IPS-18c (cell line): Measurements from ENCODE around the gene VPS4B.
"Not testable (repeated sequence)": the region's sequence is repeated elsewhere in the genome, so short reads cannot be mapped to it uniquely, and the experiment has no call there.

Experiments
- H3K4me3 ChIP-seq: 2 replicates; pipeline ENCODE4 v1.7.0; 2013; ENCODE audit warnings: low read depth, mild to moderate bottlenecking, low read length, moderate library complexity; ENCODE audit not compliant: insufficient read depth
- H3K9me3 ChIP-seq: one replicate; pipeline ENCODE4 v1.6.1; 2013; ENCODE audit warnings: mild to moderate bottlenecking, low read length, moderate library complexity; ENCODE audit not compliant: control insufficient read depth, insufficient read depth

VPS4B gene

DNA sequence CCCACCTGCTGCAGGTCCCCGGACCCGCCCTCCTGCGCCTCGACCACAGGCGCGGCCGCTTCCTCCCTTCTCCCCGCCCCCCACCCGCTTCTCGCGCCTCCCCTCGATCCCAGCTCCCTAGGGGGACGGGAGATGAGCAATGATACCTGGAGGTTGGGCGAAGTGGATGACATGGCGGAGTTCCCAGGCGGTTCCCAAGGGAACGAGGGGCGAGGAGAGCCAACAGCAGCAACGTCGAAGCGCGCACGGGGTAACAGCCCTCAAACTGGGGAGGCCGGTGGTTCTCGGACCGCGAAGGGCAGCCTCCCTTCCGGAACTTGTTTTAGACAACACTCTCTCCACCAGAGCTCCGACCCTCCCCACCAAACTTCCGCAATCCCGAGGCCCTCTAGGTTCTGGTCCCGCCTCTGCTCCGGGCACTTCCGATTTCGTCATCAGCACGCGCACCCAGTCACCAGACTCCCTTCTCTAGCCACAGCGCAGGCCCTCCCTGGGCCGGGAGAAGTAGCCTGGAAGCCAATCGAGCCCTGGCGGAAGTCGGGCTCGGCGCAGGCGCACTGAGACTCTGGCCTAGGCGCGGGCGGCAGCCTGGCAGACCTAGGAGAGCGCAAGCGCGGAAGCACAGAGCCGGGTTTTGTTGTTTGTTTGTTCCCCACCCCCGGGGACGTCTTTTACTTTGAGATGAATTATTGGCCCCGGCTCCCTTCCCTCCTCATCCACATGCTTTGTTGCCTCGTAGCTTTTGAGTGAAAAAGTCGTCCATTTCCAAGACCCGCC, at the start of gene VPS4B:
VPS4B (minus strand) TSS at position 390 of the 777 bp plus-strand sequence; CDS start at position 173, 217 bp downstream.
- H3K9me3 ChIP-seq = no peaks in the 10 kb centered on the region

DNA sequence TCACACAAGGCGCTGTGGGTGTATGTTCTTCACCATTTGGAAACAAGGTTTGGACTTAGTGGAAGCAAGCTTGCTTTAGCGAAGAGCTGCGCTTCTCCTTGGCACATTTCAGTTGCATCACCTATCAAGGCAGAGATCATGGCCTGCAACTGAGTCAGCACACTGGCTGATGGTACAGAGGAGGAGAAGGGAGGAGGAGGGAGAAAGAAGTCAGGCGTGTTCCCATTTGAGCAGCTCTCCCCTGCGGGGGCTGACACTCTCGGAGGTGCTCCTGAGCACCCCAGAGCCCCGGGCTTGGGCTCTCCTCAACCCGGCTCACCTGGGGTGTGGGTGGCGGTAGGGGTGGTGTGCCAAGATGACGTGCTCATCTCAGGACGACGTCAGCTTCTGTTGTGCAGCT, 48.5 kb upstream of the VPS4B start:
- Histone ChIP-seq H3K4me3 (no peak overlapping the region), H3K9me3 (no peaks in the 10 kb centered on the region)

More for the DNA sequence above, at the start of gene VPS4B:
- peak within 1 kb of the TSS; percentile 98 for H3K4me3 ChIP-seq

DNA sequence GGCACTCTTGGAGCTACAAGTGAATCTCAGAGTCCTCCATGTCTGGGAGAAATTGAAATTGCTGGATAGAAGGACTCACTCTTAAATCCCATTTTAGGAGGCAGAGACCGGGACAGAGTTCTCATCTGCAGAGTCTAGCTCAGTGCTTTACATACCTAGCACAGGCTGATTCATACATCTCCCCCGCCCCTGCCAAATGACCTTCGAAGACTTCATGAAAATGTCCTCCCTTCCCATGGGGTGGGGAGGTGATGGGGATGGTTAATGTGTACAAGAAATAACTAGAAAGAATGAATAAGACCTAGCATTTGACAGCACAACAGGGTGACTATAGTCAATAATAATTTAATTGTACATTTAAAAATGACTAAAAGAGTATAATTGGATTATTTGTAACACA, 46.3 kb upstream of the VPS4B start:
- Histone ChIP-seq H3K4me3 (no peak overlapping the region), H3K9me3 (no peaks in the 10 kb centered on the region)

DNA sequence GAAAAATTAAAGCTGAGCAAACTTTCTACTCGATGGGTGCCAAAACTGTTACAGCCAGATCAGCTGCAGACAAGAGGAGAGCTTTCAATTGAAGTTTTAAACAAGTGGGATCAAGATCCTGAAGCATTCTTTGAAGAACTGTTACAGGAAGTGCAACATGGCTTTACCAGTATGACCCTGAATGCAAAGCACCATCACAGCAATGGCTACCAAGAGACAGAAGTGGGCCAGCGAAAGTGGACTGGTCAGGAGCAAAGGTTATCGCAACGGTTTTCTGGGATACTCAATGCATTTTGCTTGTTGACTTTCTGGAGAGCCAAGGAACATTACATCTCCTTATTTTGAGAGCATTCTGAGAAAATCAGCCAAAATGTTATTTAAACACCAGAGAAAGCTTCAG, 45.4 kb upstream of the VPS4B start:
- Histone ChIP-seq H3K9me3 (no peaks in the 10 kb centered on the region), H3K4me3 (no peak overlapping the region)

DNA sequence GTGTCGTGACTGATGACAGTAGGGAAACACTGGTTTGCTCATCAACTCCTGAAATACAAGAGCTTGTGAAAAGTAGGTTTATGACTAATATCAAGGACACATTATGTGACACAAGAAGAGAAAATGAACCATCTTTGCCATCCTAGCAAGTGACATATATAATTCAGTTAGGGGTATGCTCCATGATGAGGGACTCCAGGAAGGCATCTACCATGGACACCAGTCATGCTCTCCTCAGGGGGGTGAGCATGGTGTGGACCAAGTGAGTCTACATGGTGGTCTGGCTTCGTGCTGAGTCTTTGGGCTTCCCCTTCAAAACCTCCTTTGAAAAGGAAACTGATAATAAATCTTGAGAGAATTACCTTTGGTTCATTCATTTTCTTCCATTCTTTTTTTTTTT, 42.8 kb upstream of the VPS4B start:
- Histone ChIP-seq H3K4me3 (no peak overlapping the region), H3K9me3 (peaks cover 2% of the 10 kb centered on the region)

DNA sequence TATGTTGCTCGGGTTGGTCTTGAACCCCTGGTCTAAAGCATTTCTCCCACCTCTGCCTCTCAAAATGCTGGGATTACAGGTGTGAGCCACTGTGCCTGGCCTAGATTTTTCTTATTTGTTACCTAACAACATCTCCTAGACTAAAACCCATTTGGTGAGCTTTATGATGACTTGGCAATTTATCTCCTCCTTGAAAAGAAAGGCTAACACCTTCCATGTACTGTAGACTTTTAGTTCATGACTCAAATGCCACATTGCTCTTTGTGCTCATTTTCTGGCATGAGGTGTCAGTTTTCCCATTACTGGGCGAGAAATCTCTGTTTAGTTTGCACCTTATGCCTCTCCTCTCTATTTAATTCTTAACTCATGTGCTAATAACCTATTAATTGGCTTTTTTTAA, 42.2 kb upstream of the VPS4B start:
- no peak overlapping the region for H3K4me3 ChIP-seq

DNA sequence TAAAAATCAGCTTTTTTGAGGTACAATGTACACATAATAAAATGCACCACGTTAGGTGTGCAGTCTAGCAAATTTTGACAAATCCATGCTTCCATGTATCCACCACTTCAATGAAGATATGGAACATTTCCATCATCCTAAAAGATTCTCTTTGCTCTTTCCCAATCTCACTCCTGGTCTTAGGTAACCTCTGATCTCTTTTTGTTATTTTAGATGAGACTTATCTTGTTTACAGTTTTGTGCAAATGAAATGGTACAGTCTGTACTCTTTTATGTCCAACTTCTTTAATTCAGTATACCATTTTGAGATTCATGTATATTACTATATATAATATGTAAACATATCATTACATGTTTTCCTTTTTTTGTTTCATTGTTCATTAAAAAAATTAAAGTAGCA, 38.1 kb upstream of the VPS4B start:
- Histone ChIP-seq H3K9me3 (peaks cover 2% of the 10 kb centered on the region), H3K4me3 (no peak overlapping the region)

More for the DNA sequence above, 42.2 kb upstream of the VPS4B start:
- H3K9me3 ChIP-seq = peaks cover 2% of the 10 kb centered on the region

DNA sequence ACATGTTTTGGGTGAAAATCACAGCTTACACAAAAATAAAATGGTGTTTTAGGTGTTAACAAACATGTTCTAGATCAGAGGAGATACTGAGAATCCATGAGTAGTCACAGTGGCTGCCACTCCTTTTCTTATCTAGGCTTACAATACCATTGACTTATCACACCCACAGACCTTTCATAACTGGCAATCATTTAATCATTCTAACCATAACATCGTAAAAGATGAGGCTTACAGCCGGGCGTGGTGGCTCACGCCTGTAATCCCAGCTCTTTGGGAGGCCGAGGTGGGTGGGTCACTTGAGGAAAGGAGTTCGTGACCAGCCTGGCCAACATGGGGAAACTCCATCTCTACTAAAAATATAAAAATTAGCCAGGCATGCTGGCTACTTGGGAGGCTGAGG, 35.7 kb upstream of the VPS4B start:
- Histone ChIP-seq H3K9me3 (peaks cover 2% of the 10 kb centered on the region), H3K4me3 (no peak overlapping the region)

DNA sequence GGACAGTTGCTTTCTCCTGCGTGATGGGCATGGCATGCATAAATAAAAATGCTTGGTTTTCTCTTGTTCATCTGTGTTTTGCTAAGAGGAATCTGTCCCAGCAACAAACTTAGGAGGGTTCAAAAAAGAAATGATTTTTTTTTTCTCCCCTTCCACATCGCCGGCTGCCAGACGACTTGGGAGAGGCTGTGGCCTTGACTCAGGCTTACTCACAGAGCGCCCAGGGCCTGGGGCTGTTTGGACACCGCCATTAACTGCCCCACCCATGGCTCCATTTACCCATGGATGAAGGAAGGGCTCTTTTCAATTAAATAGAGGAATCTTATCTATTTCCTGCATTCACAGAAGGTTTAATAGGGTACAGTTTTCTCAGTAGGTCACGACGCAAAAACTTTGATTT, 32.2 kb upstream of the VPS4B start:
- H3K9me3 ChIP-seq = no peaks in the 10 kb centered on the region
- H3K4me3 ChIP-seq = no peak overlapping the region

DNA sequence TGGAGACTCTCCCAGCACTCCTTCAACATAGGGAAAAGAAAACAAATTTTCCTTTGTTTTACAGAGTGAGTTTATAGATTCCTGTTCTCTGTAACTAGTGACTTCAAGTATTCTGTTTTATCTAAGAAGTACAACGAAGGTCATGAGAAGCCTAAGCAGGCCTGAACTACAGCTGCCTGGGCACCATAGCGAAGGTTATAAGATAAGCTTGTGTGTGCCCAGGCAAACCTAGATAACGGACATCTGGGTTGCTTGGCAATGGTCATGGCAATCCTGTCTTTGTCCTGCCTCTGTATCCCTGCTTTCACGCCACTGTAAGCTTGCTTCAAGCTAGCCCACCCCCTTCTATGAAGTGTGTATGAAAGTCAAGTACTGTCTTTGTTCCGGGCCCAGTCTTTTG, 30.5 kb upstream of the VPS4B start:
- not testable (repeated sequence) for H3K9me3 ChIP-seq, H3K4me3 ChIP-seq

DNA sequence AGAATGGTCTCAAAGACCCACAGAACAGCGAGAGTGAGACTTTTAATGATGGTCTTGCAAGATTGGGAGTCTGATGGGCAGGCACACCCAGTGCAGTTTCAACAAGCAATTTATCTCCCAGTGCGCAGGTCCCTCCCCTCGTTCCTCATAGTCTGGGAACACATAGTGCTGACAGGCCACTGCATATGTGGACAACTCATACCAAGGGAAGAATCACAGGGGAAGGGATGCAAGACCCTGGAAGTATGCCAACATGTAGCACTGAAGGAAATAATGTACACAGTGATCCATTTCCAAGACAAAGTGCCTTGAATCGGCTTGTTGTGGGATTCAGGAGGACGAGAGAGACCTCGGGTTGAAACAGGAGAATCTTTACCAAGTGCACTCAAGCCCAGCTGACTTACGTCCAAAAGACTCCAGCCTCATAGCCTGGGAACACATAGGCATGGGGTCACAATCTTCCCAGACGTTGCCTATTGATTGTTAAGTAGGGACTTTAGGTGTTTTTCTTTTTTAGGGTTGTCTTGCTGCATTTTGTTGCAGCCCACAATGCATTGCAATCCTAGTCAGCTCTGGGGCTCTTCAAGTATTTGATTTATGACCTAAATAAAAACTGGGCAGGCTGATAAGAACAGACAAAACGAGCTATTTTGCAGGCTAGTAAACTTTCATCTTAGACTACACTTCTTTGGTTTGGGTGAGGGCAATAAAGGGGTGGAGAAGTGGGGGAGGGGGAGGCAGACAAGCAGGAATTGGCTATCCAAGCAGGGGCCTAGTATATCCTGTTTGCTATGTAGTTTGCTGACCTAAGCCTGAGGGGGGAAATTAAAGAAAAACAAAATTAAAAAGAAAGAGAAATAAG, 29.8 kb upstream of the VPS4B start:
- Histone ChIP-seq H3K4me3 (no peak overlapping the region), H3K9me3 (peaks cover 2% of the 10 kb centered on the region)

DNA sequence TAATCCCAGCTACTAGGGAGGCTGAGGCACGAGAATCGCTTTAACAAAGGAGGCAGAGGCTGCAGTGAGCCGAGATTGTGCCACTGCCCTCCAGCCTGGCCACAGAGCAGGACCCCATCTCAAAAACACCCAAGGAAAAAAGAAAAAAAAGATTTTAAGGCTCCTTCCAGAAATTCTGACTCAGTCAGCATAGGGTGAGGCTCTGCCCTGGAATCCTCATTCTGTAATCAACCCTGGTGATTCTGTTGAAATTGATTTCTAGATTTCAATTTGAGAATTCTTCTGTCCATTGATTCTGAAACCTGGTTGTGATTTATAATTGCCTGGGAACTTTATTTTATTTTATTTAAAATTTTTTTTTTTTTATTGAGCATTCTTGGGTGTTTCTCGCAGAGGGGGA, 27.1 kb upstream of the VPS4B start:
- H3K9me3 ChIP-seq = peaks cover 2% of the 10 kb centered on the region
- H3K4me3 ChIP-seq = no peak overlapping the region

DNA sequence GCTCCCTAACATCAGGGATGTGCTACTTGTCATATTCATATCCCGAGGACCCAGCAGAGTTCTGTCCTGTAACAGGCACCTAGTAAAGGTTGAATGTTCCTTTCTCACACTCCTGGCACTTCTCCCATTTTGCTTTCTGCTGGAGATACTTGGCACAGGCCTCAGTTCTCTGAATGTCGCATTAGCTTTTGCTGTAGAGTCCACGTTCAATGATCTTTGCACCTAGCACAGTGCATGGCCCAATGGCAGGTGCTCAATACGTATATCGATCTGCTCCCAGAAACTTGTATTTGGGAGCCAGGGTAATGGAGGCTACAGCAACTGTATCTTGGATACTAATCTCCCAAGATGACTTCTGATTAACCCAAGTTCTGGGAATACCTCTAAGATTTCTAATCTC, 24.8 kb upstream of the VPS4B start:
- H3K9me3 ChIP-seq = peaks cover 2% of the 10 kb centered on the region
- no peak overlapping the region for H3K4me3 ChIP-seq

DNA sequence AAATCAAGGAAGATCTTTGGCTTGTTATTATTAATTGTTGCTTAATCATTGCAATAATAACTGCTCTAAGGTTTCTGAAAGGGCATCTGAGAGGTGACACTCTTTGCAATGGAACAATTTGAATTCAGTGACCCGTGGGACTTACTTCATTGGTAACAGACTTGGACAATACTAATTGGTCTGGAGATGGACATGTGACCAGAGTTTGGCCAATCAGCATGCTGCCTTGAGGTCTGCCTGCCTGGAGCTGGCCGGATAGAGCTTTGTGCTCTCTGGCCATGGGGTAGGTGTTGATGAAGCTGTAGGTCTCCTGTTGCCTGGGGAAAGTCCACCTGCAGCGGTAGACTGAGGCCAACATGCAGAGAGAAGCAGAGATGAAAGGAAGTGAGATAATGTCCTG, 24.0 kb upstream of the VPS4B start:
- Histone ChIP-seq H3K4me3 (no peak overlapping the region), H3K9me3 (peaks cover 2% of the 10 kb centered on the region)

DNA sequence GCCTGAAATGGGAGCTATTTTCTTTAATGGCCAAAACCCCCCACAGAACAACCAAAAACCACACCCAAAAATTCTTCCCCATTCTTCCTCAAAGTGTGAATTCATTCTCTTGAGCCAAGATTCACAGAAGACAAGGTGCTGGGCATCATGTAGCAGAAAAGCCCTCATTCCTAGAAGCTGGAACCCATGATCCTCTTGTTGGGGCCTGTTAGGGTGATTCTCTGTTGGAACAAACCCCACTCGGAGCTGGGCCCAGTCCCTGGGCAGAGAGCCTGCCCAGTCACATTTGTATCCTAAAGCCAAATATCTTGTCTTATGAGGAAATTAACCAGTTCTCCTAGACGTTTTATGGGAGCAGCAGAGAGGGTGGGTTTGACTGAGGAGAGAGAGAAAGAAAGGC, 22.8 kb upstream of the VPS4B start:
- Histone ChIP-seq H3K9me3 (peaks cover 2% of the 10 kb centered on the region), H3K4me3 (no peak overlapping the region)

DNA sequence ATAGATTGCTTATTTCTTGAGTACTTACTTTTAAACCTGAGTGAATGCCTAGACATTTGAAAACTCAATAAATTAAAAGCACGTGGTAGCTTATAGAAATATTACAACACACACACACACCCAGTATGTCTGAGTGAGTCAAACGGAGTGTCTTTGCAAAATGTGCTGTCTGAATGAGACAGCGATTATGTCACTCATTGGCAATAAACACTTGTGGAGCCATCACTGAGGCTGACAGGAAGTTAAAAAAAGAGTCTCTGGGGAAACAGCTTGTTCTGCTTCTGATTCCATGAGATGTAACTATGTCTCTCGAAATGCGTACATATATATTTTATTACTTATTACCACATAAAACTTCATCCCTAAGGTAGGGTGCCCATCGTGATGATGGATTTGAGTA, 22.3 kb upstream of the VPS4B start:
- H3K9me3 ChIP-seq = peaks cover 2% of the 10 kb centered on the region
- no peak overlapping the region for H3K4me3 ChIP-seq

DNA sequence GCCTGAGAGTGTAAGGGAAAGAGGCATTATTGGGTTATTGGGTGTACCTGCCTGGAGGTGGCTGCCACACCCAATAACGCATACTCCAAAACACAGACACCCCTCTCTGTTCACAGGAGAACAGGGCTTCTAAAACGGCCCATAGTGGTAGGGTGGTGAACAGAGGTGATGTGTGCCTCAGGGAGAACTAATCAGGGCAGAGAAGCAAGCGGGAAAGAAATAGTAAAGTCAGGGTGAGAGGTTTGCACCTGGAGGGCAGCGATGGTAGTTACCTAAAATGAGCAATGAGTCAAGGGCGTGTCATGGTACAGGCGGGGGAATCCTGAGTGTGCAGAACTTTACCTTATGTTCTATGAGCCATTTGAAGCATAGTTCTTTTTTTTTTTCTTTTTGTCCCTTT, 21.6 kb upstream of the VPS4B start:
- H3K4me3 ChIP-seq = no peak overlapping the region
- peaks cover 2% of the 10 kb centered on the region for H3K9me3 ChIP-seq

DNA sequence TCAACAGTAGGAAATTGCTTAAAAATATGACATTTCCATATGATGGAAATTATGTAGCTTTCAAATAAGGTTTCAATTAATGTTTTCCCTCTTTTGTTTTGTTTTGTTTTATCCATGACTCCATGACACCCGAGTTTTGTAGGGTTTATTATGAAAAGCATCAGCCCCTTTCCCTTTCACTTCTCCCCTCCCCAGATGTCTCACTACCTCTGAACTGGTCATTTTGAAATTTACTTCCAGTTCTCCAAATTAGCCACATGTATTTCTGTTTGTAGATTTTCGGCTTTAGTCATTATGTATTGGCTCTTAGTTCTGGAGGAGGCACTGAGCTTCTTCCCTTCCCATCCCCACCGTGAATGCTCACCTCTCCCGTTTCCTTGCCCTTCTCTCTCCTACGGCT, 18.6 kb upstream of the VPS4B start:
- Histone ChIP-seq H3K9me3 (no peaks in the 10 kb centered on the region), H3K4me3 (no peak overlapping the region)
